IMR-90 (cell line): Measurements from ENCODE around the gene WDR43. TPM values are rescaled to one million over a fixed set of nuclear protein-coding genes. Genes with fewer than 3 reads are reported as not detected.

Source experiments
- ATAC-seq: fragments of 200-7000 bp; cut with Tn5 transposase; 2 replicates; pipeline ENCODE4 v1.9.1; 2020; ENCODE audit warnings: low read depth, mild to moderate bottlenecking, moderate library complexity
- BruUV-seq: library from RNA; stranded (reverse); fragments of 400-500 nt; replicated peaks from 2 replicates; lab custom pipeline; 2021; lab: Mats Ljungman, UMichigan
- CTCF ChIA-PET: fragments of 300-600 bp; formaldehyde crosslinking; extraction: SDS; loops from one replicate; lab custom pipeline; 2021; ENCODE audit warnings: antibody characterized with exemption; lab: Yijun Ruan, JAX
- POLR2A ChIA-PET: fragments of 300-600 bp; sonication (Branson Sonifier 250); formaldehyde crosslinking; loops from one replicate; lab custom pipeline; 2022; ENCODE audit warnings: antibody characterized with exemption; ENCODE audit not compliant: unreplicated experiment; lab: Charles Lee
- DNase-seq: peaks from one replicate; pipeline ENCODE4 v3.0.0; 2013
- H2AFZ ChIP-seq: replicated peaks from 2 replicates; pipeline ENCODE3; 2013; ENCODE audit warnings: low read length, mild to moderate bottlenecking; ENCODE audit not compliant: poor library complexity
- H2AK5ac ChIP-seq: 2 replicates; pipeline ENCODE4 v1.6.1; 2013; ENCODE audit warnings: low read depth, low read length, inconsistent platforms
- H2AK9ac ChIP-seq: replicated peaks from 2 replicates; pipeline ENCODE3; 2013; ENCODE audit warnings: mild to moderate bottlenecking, low read depth, low read length, moderate library complexity; ENCODE audit not compliant: poor library complexity
- H2BK120ac ChIP-seq: 2 replicates; pipeline ENCODE4 v1.6.1; 2013; ENCODE audit warnings: low read depth, low read length, inconsistent platforms
- H2BK15ac ChIP-seq: 3 replicates; pipeline ENCODE4 v1.6.1; 2013; ENCODE audit warnings: low read depth, low read length, inconsistent platforms
- H2BK20ac ChIP-seq: 2 replicates; pipeline ENCODE4 v1.6.1; 2013; ENCODE audit warnings: low read depth, mild to moderate bottlenecking, inconsistent platforms, low read length, moderate library complexity
- H2BK5ac ChIP-seq: 2 replicates; pipeline ENCODE4 v1.6.1; 2013; ENCODE audit warnings: mild to moderate bottlenecking, low read depth, low read length, inconsistent platforms; ENCODE audit not compliant: poor library complexity, severe bottlenecking
- H3K14ac ChIP-seq: replicated peaks from 2 replicates; pipeline ENCODE4 v1.6.1; 2013; ENCODE audit warnings: low read depth, low read length, inconsistent platforms
- H3K18ac ChIP-seq: 2 replicates; pipeline ENCODE4 v1.6.1; 2013; ENCODE audit warnings: low read depth, low read length, control low read depth
- H3K23ac ChIP-seq: 2 replicates; pipeline ENCODE4 v1.6.1; 2013; ENCODE audit warnings: low read depth, low read length, inconsistent platforms
- H3K27ac ChIP-seq: 2 replicates; pipeline ENCODE4 v1.5.1; 2013; ENCODE audit warnings: mild to moderate bottlenecking, control low read depth, low read length; ENCODE audit not compliant: insufficient read depth
- H3K27me3 ChIP-seq: 2 replicates; pipeline ENCODE4 v1.6.1; 2013; ENCODE audit warnings: low read length; ENCODE audit not compliant: control insufficient read depth, insufficient read depth
- H3K36me3 ChIP-seq: 2 replicates; pipeline ENCODE4 v1.6.1; 2013; ENCODE audit warnings: low read length, mixed read lengths; ENCODE audit not compliant: control insufficient read depth, insufficient read depth
- H3K4ac ChIP-seq: 2 replicates; pipeline ENCODE4 v1.6.1; 2013; ENCODE audit warnings: low read depth, low read length, inconsistent platforms
- H3K4me1 ChIP-seq: 2 replicates; pipeline ENCODE4 v1.6.1; 2013; ENCODE audit warnings: low read length, mixed read lengths; ENCODE audit not compliant: control insufficient read depth, insufficient read depth
- H3K4me2 ChIP-seq: 2 replicates; pipeline ENCODE4 v1.6.1; 2013; ENCODE audit warnings: low read depth, mild to moderate bottlenecking, control low read depth, low read length, moderate library complexity
- H3K4me3 ChIP-seq: 2 replicates; pipeline ENCODE4 v1.5.1; 2013; ENCODE audit warnings: low read depth, mild to moderate bottlenecking, control low read depth, low read length, moderate library complexity; ENCODE audit not compliant: insufficient read depth
- H3K56ac ChIP-seq: 2 replicates; pipeline ENCODE4 v1.6.1; 2013; ENCODE audit warnings: low read length, inconsistent platforms; ENCODE audit not compliant: insufficient read depth; ENCODE audit errors: extremely low read depth
- H3K79me1 ChIP-seq, 2 experiments: 2 replicates each; pipeline ENCODE4 v1.6.1; 2013; ENCODE audit warnings: low read length in 2 of 2, inconsistent platforms in 1 of 2, low read depth in 1 of 2
- H3K9ac ChIP-seq: 2 replicates; pipeline ENCODE4 v1.6.1; 2013; ENCODE audit warnings: low read depth, low read length, control low read depth
- H3K9me1 ChIP-seq: 2 replicates; pipeline ENCODE4 v1.6.1; 2013; ENCODE audit warnings: low read length, inconsistent platforms; ENCODE audit not compliant: insufficient read depth
- H3K9me3 ChIP-seq: 2 replicates; pipeline ENCODE4 v1.6.1; 2013; ENCODE audit warnings: low read length; ENCODE audit not compliant: control insufficient read depth, insufficient read depth
- H4K20me1 ChIP-seq: 2 replicates; pipeline ENCODE4 v1.6.1; 2013; ENCODE audit warnings: low read length, inconsistent platforms; ENCODE audit not compliant: insufficient read depth
- H4K5ac ChIP-seq: 2 replicates; pipeline ENCODE4 v1.6.1; 2013; ENCODE audit warnings: mild to moderate bottlenecking, low read depth, low read length, control low read depth
- H4K8ac ChIP-seq, 2 experiments: 2 replicates each; pipeline ENCODE4 v1.6.1; 2013; ENCODE audit warnings: low read depth in 2 of 2, low read length in 2 of 2, control low read depth in 1 of 2, inconsistent platforms in 1 of 2
- H4K91ac ChIP-seq: 2 replicates; pipeline ENCODE4 v1.6.1; 2013; ENCODE audit warnings: low read depth, low read length, inconsistent platforms; ENCODE audit not compliant: insufficient read depth
- NFE2L2 ChIP-seq: fragments of 150-350 bp; IDR thresholded peaks from 2 replicates; pipeline ENCODE4 v1.6.1; 2016; ENCODE audit warnings: low read depth, mild to moderate bottlenecking, low read length
- POLR2A ChIP-seq: IDR thresholded peaks from 2 replicates; pipeline ENCODE4 v1.6.1; 2012; ENCODE audit warnings: mild to moderate bottlenecking, low read depth, low read length
- RCOR1 ChIP-seq: IDR thresholded peaks from 2 replicates; pipeline ENCODE4 v1.6.1; 2012; ENCODE audit warnings: mild to moderate bottlenecking, low read length, improper control_type of control experiment; ENCODE audit not compliant: insufficient replicate concordance
- WGBS, 2 experiments: methylation state at CpG; one replicate each; pipeline versions ENCODE4 v1.1.5 to v1.1.7; 2013; ENCODE audit warnings: missing lambda C conversion rate in 2 of 2; ENCODE audit not compliant: insufficient read length in 1 of 2; ENCODE audit errors: extremely low coverage in 2 of 2; 5-methylcytosine and 5-hydroxymethylcytosine counted together
- dilution Hi-C: fragments of 300-500 bp; cut with HindIII; formaldehyde crosslinking; loops from one replicate; pipeline ENCODE4 v1.14.3; 2018; ENCODE audit warnings: low sequenced_read_pairs; ENCODE audit not compliant: unreplicated experiment
- in situ Hi-C: fragments of 300-500 bp; cut with MboI; formaldehyde crosslinking; loops from 3 replicates; pipeline ENCODE4 v1.14.3; 2019; ENCODE audit warnings: low sequenced_read_pairs, inconsistent platforms, mixed read lengths
- intact Hi-C: fragments of 100-400 bp; cut with micrococcal nuclease; formaldehyde crosslinking; loops from 2 replicates; pipeline ENCODE4 v1.10.0; 2022
- polyA plus RNA-seq, 3 experiments: library from polyadenylated mRNA; depleted of rRNA; stranded (reverse); fragments of >200 nt; gene quantifications; 2 replicates each; pipeline ENCODE4 v1.2.3, GENCODE V29; 2012; ENCODE audit warnings: low replicate concordance in 1 of 3
- total RNA-seq: library from RNA; depleted of rRNA; stranded (reverse); fragments of >200 nt; gene quantifications from 2 replicates; pipeline ENCODE4 v1.2.3, GENCODE V29; 2012

WDR43 gene
- total and polyA plus RNA-seq, 2 of the 4 experiments (the other 2 are of a cell fraction): 40.3 to 300 TPM

GRCh38 chr2:28898048-28898447, 3.6 kb downstream of the WDR43 start:
- Histone ChIP-seq H2BK5ac (no peak overlapping the region), H3K9me3 (no peaks in the 10 kb centered on the region), H2AK9ac (no peak overlapping the region), H3K4me1 (peaks cover 2% of the 10 kb centered on the region; the same call in 1 of the 2 replicates), H2AK5ac (no peak overlapping the region), H4K20me1 (peaks cover 73% of the 10 kb centered on the region), H3K14ac (no peak overlapping the region), H3K27ac (no peak overlapping the region), H3K9ac (no peak overlapping the region), H3K4ac (no peak overlapping the region), H3K27me3 (no peaks in the 10 kb centered on the region), H3K56ac (no peak overlapping the region), H3K36me3 (peaks cover 4% of the 10 kb centered on the region), H2AFZ (no peak overlapping the region), H4K8ac (no peak overlapping the region), H2BK20ac (no peak overlapping the region), H3K23ac (0 out of 2 replicates have a peak overlapping the region, but pooled peaks have one; percentile 46), H2BK120ac (no peak overlapping the region), H3K18ac (no peak overlapping the region), H3K4me3 (no peak overlapping the region), H4K91ac (no peak overlapping the region), H2BK15ac (no peak overlapping the region), H3K4me2 (peak overlapping the region; percentile 47), H3K79me1 (peaks cover 5 to 41% of the 10 kb centered on the region in 2 experiments), H3K9me1 (peaks cover 7% of the 10 kb centered on the region), H4K5ac (no peak overlapping the region)
- TF ChIP-seq POLR2A: no peak
- no peak for TF ChIP-seq NFE2L2
- TF ChIP-seq RCOR1: no peak
- ATAC-seq: no peak
- POLR2A ChIA-PET: no interaction called here
- CTCF ChIA-PET: no interaction called here
- 100% methylated on average over 1 of the region's 1 CpG; no CpG with 5 or more reads in 1 of the 2 experiments for WGBS, 2 experiments
- in situ Hi-C loops: no loop called here
- dilution Hi-C loops: no loop called here
- intact Hi-C loops: loop anchor here (10.0 kb wide), 1 partner anchor 233 kb away; no protein-coding TSS in a partner anchor
- DNase-seq: no peak
- no TSS peak for BruUV-seq
